Neural cell (in vitro differentiated cells): ENCODE data around the gene ATP1A4. TPM values are rescaled to one million over a fixed set of nuclear protein-coding genes. Genes with fewer than 3 reads are reported as not detected.

Experiments
- H2AFZ ChIP-seq: fragments of 200-600, 300-800 bp; sonication (generic), shearing (Covaris generic); 2 replicates; pipeline ENCODE4 v1.6.0; 2014; ENCODE audit warnings: low read depth, mild to moderate bottlenecking, antibody characterized with exemption, low read length, moderate library complexity
- H3F3A ChIP-seq: fragments of 200-600 bp; shearing (Covaris generic); 2 replicates; pipeline ENCODE4 v1.6.1; 2016; ENCODE audit warnings: mild to moderate bottlenecking, moderate library complexity, mixed read lengths, antibody characterized with exemption, low read length; ENCODE audit not compliant: insufficient read depth, poor library complexity, severe bottlenecking
- H3K27ac ChIP-seq: fragments of 200-600, 300-800 bp; sonication (generic), shearing (Covaris generic); 2 replicates; pipeline ENCODE4 v1.5.1; 2014; ENCODE audit warnings: mild to moderate bottlenecking, low read length, moderate library complexity
- H3K27me3 ChIP-seq: fragments of 300-800, 200-600 bp; sonication (generic), shearing (Covaris generic); 2 replicates; pipeline ENCODE4 v1.6.0; 2014; ENCODE audit warnings: mild to moderate bottlenecking, low read depth, low read length, moderate library complexity; ENCODE audit not compliant: insufficient read depth
- H3K36me3 ChIP-seq: fragments of 300-800, 200-600 bp; sonication (generic), shearing (Covaris generic); 2 replicates; pipeline ENCODE4 v1.5.1; 2014; ENCODE audit warnings: mild to moderate bottlenecking, antibody characterized with exemption, low read length, moderate library complexity; ENCODE audit not compliant: insufficient read depth
- H3K4me2 ChIP-seq: fragments of 300-800, 200-600 bp; sonication (generic), shearing (Covaris generic); 2 replicates; pipeline ENCODE4 v1.6.0; 2014; ENCODE audit warnings: mild to moderate bottlenecking, low read length
- H3K4me3 ChIP-seq: fragments of 300-800, 200-600 bp; sonication (generic), shearing (Covaris generic); 2 replicates; pipeline ENCODE4 v1.5.1; 2014; ENCODE audit warnings: mild to moderate bottlenecking, low read length, moderate library complexity
- H3K79me2 ChIP-seq: fragments of 200-600 bp; shearing (Covaris generic); replicated peaks from 2 replicates; pipeline ENCODE4 v1.6.0; 2014; ENCODE audit warnings: mild to moderate bottlenecking, low read length, moderate library complexity; ENCODE audit not compliant: insufficient read depth
- H3K9ac ChIP-seq: fragments of 300-800, 200-600 bp; sonication (generic), shearing (Covaris generic); 2 replicates; pipeline ENCODE4 v1.6.1; 2016; ENCODE audit warnings: mild to moderate bottlenecking, low read length, mixed read lengths
- H3K9me2 ChIP-seq: fragments of 200-600 bp; shearing (Covaris generic); 2 replicates; pipeline ENCODE4 v1.6.1; 2016; ENCODE audit warnings: mild to moderate bottlenecking, low read length, mixed read lengths; ENCODE audit not compliant: insufficient read depth
- H3K9me3 ChIP-seq: fragments of 200-600, 300-800 bp; sonication (generic), shearing (Covaris generic); 2 replicates; pipeline ENCODE4 v1.6.1; 2016; ENCODE audit warnings: mild to moderate bottlenecking, mixed run types, low read length, moderate library complexity, mixed read lengths
- H4K20me1 ChIP-seq: fragments of 200-600 bp; shearing (Covaris generic); 2 replicates; pipeline ENCODE4 v1.6.1; 2016; ENCODE audit warnings: mild to moderate bottlenecking, mixed run types; ENCODE audit not compliant: insufficient read depth
- EP300 ChIP-seq: fragments of 450-650 bp; conservative IDR thresholded peaks from 2 replicates; pipeline ENCODE4 v1.6.1; 2014; ENCODE audit warnings: antibody characterized with exemption, mild to moderate bottlenecking, moderate library complexity; ENCODE audit not compliant: poor library complexity, severe bottlenecking
- EZH2 ChIP-seq: fragments of 200-600, 300-800 bp; shearing (Covaris generic), sonication (generic); IDR thresholded peaks from 2 replicates; pipeline ENCODE4 v1.6.1; 2014; ENCODE audit warnings: antibody characterized with exemption, low read length, borderline replicate concordance, mild to moderate bottlenecking; ENCODE audit not compliant: insufficient read depth, poor library complexity, severe bottlenecking
- MXI1 ChIP-seq: fragments of 450-650 bp; conservative IDR thresholded peaks from 2 replicates; pipeline ENCODE4 v1.6.1; 2014; ENCODE audit warnings: antibody characterized with exemption, mild to moderate bottlenecking; ENCODE audit not compliant: poor library complexity, severe bottlenecking
- POLR2AphosphoS5 ChIP-seq: IDR thresholded peaks from 2 replicates; pipeline ENCODE4 v1.6.1; 2012
- RAD21 ChIP-seq: fragments of 450-650 bp; conservative IDR thresholded peaks from 2 replicates; pipeline ENCODE4 v1.6.1; 2014; ENCODE audit warnings: antibody characterized with exemption, mild to moderate bottlenecking, moderate library complexity
- REST ChIP-seq: IDR thresholded peaks from 2 replicates; pipeline ENCODE4 v1.6.1; 2012; ENCODE audit warnings: borderline replicate concordance
- SMC3 ChIP-seq: fragments of 450-650 bp; conservative IDR thresholded peaks from 2 replicates; pipeline ENCODE4 v1.6.1; 2014; ENCODE audit warnings: antibody characterized with exemption, mild to moderate bottlenecking, moderate library complexity; ENCODE audit not compliant: poor library complexity
- TAF1 ChIP-seq: IDR thresholded peaks from 2 replicates; pipeline ENCODE4 v1.6.1; 2012; ENCODE audit warnings: low read depth
- polyA plus RNA-seq: library from polyadenylated mRNA; depleted of rRNA; stranded (reverse); fragments of >200 nt; gene quantifications from 2 replicates; pipeline ENCODE4 v1.2.3, GENCODE V29; 2014
- TF ChIP-seq, protein P1 (sequence below): fragments of 450-650 bp; IDR thresholded peaks from 2 replicates; pipeline ENCODE4 v1.5.1; 2014; ENCODE audit warnings: antibody characterized with exemption, mild to moderate bottlenecking, moderate library complexity; ENCODE audit not compliant: poor library complexity, severe bottlenecking

Gene ATP1A4
- polyA plus RNA-seq, 1 donor from 2014 or later, result not detected

DNA sequence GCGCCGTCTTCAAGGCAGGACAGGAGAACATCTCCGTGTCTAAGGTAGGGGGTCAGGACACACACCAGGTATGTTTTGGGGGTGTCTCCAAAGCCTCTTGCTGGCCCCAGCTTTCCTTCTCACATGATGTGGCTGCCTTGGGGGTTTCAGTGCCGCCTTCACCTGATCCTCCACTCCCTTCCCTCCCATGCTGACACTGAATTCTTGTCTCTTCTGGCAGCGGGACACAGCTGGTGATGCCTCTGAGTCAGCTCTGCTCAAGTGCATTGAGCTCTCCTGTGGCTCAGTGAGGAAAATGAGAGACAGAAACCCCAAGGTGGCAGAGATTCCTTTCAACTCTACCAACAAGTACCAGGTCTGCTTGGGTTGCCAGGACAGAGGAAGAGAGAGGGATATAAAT lies 22.4 kb upstream of the ATP1A4 start:
- no peaks in the 10 kb centered on the region for H3K36me3 ChIP-seq
- H3K4me3 ChIP-seq, result no peak overlapping the region
- TF ChIP-seq EZH2, result no peak
- TF ChIP-seq MXI1, result no peak
- no peak for TF ChIP-seq POLR2AphosphoS5
- no peak for TF ChIP-seq RAD21
- no peak for TF ChIP-seq SMC3
- TF ChIP-seq, protein P1, sequence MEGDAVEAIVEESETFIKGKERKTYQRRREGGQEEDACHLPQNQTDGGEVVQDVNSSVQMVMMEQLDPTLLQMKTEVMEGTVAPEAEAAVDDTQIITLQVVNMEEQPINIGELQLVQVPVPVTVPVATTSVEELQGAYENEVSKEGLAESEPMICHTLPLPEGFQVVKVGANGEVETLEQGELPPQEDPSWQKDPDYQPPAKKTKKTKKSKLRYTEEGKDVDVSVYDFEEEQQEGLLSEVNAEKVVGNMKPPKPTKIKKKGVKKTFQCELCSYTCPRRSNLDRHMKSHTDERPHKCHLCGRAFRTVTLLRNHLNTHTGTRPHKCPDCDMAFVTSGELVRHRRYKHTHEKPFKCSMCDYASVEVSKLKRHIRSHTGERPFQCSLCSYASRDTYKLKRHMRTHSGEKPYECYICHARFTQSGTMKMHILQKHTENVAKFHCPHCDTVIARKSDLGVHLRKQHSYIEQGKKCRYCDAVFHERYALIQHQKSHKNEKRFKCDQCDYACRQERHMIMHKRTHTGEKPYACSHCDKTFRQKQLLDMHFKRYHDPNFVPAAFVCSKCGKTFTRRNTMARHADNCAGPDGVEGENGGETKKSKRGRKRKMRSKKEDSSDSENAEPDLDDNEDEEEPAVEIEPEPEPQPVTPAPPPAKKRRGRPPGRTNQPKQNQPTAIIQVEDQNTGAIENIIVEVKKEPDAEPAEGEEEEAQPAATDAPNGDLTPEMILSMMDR, result no peak
- TF ChIP-seq EP300, result no peak
- no peak for TF ChIP-seq REST
- no peak for TF ChIP-seq TAF1
- H2AFZ ChIP-seq, result no peak overlapping the region
- no peak overlapping the region for H3K4me2 ChIP-seq
- H3K9me3 ChIP-seq, result no peaks in the 10 kb centered on the region
- no peaks in the 10 kb centered on the region for H3K9me2 ChIP-seq
- H4K20me1 ChIP-seq, result no peaks in the 10 kb centered on the region
- no peaks in the 10 kb centered on the region for H3K27me3 ChIP-seq
- no peak overlapping the region for H3K27ac ChIP-seq
- H3F3A ChIP-seq, result no peaks in the 10 kb centered on the region
- no peak overlapping the region for H3K9ac ChIP-seq
- H3K79me2 ChIP-seq, result no peaks in the 10 kb centered on the region

GRCh38 chr1:160129558-160129957 lies 21.8 kb upstream of the ATP1A4 start:
- H3K4me3 ChIP-seq, result no peak overlapping the region
- no peak overlapping the region for H3K27ac ChIP-seq
- no peak overlapping the region for H3K9ac ChIP-seq
- no peaks in the 10 kb centered on the region for H4K20me1 ChIP-seq
- no peak overlapping the region for H3K4me2 ChIP-seq
- no peaks in the 10 kb centered on the region for H3K79me2 ChIP-seq
- TF ChIP-seq MXI1 (no peak), POLR2AphosphoS5 (no peak), RAD21 (no peak), REST (no peak), EP300 (no peak)
- no peaks in the 10 kb centered on the region for H3K9me3 ChIP-seq
- H2AFZ ChIP-seq, result no peak overlapping the region
- H3K9me2 ChIP-seq, result no peaks in the 10 kb centered on the region
- no peaks in the 10 kb centered on the region for H3K27me3 ChIP-seq
- no peaks in the 10 kb centered on the region for H3F3A ChIP-seq
- H3K36me3 ChIP-seq, result no peaks in the 10 kb centered on the region
